Panc1 (cell line): ENCODE results near the gene LLPH.
A peak's percentile ranks its signal among the peaks of the same experiment; 100 is the strongest.

Experiments used
- CTCF ChIP-seq: fragments of 450-650 bp; IDR thresholded peaks from 2 replicates; pipeline ENCODE4 v1.5.1; 2017; ENCODE audit warnings: mild to moderate bottlenecking
- POLR2AphosphoS5 ChIP-seq: IDR thresholded peaks from 2 replicates; pipeline ENCODE4 v1.6.1; 2012; ENCODE audit warnings: mild to moderate bottlenecking, low read depth, low read length, moderate library complexity
- SIN3A ChIP-seq: IDR thresholded peaks from 2 replicates; pipeline ENCODE4 v1.6.1; 2012; ENCODE audit warnings: low read depth, mild to moderate bottlenecking, low read length, moderate library complexity, borderline replicate concordance; ENCODE audit not compliant: insufficient read depth
- TCF7L2 ChIP-seq: IDR thresholded peaks from 2 replicates; pipeline ENCODE4 v1.6.1; 2011; ENCODE audit warnings: mild to moderate bottlenecking, low read depth, low read length, inconsistent platforms
- TF ChIP-seq, protein P1 (sequence below), 2 experiments: IDR thresholded peaks; 2 replicates each; pipeline ENCODE4 v1.6.1; 2011 to 2012; ENCODE audit warnings: low read depth in 2 of 2, control low read depth in 1 of 2, low read length in 1 of 2, mild to moderate bottlenecking in 1 of 2, moderate library complexity in 1 of 2; ENCODE audit not compliant: insufficient read depth in 1 of 2

DNA sequence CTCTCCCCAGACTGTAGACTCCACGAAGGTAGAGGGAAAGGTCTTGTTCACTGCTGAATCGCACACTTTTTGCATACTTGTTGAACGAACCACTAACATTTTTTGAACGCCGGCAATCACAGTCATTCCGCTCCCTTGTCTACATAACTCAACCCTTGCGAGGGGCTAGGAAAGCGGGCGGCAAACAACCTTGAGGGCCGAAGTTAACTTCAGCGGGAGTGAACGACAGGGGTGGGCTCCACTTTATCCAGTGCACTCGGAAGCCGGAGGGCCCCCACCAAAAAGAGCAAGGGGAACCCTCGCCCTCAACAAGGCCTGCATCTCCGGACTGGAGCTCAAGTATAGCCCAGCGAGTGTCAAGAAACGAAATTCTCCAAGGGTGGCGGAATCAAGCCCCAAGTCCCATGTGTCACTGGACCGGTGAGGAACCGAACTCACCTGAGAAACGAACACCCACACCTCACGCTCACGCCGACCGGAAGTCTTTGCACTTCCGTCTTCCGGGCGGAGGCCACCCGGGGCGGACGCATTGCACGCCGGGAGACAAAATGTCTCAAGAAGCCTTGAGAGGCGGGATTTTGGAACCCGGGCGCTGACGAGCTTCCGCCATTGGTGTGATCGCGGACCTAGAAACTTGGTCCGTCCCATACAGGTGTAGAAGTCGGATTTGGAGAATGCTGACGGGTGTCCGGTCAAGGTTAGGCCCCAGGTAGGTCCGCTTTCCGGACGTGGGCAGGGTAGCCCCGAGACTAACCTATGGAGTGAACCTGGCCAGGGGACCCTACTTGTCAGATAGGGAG is at the start of gene LLPH:
- no peak for TF ChIP-seq CTCF
- TF ChIP-seq, protein P1, sequence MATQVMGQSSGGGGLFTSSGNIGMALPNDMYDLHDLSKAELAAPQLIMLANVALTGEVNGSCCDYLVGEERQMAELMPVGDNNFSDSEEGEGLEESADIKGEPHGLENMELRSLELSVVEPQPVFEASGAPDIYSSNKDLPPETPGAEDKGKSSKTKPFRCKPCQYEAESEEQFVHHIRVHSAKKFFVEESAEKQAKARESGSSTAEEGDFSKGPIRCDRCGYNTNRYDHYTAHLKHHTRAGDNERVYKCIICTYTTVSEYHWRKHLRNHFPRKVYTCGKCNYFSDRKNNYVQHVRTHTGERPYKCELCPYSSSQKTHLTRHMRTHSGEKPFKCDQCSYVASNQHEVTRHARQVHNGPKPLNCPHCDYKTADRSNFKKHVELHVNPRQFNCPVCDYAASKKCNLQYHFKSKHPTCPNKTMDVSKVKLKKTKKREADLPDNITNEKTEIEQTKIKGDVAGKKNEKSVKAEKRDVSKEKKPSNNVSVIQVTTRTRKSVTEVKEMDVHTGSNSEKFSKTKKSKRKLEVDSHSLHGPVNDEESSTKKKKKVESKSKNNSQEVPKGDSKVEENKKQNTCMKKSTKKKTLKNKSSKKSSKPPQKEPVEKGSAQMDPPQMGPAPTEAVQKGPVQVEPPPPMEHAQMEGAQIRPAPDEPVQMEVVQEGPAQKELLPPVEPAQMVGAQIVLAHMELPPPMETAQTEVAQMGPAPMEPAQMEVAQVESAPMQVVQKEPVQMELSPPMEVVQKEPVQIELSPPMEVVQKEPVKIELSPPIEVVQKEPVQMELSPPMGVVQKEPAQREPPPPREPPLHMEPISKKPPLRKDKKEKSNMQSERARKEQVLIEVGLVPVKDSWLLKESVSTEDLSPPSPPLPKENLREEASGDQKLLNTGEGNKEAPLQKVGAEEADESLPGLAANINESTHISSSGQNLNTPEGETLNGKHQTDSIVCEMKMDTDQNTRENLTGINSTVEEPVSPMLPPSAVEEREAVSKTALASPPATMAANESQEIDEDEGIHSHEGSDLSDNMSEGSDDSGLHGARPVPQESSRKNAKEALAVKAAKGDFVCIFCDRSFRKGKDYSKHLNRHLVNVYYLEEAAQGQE (IDR thresholded peaks at IDR 0.05; ENCODE audit: insufficient read depth in 1 of 2, low read depth in 2 of 2, low read length in 1 of 2) = no peak
- TF ChIP-seq POLR2AphosphoS5 = peak; percentile 99
- peak; percentile 84 for TF ChIP-seq SIN3A
- TF ChIP-seq TCF7L2 = no peak
